ENCODE results near the gene GAPT.

The GAPT gene

DNA sequence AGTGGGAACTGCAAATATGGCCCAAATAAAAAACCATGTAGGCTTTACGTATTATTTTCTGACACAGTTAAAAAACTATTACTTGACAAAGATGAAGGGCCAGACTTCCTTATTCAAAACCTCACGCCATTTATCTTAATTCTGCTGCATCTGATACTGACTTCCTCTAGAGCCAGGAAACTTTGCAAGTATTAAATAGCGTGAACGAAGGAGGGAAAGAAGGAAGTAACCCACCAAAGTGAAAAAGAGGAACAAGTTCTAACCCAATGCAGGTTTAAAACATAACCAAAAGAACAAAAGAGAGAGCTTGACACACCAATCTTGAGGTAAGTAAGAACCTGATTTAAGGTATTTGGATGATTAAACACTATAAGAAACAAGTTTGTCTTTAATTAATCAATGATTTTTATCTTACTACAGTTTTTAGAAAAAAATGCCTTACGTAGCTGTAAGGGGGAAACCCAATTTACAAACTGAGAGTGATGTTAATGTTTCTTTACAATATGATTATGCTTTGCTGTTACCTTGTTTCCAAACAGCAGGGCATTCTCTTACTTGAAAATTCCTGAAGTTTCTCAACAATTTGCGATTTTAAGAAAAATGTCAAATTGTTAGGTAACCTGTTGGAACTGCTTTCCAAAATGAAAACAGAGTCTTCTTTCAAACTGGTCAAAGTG lies at the start of gene GAPT:
Gene GAPT, plus strand, starts transcription at position 220 of the 677 bp plus-strand sequence. CDS start 3,102 bp downstream, outside the sequence.
- DNase-seq (ENCODE audit: low read depth): no peak
- TF ChIP-seq, protein P1, sequence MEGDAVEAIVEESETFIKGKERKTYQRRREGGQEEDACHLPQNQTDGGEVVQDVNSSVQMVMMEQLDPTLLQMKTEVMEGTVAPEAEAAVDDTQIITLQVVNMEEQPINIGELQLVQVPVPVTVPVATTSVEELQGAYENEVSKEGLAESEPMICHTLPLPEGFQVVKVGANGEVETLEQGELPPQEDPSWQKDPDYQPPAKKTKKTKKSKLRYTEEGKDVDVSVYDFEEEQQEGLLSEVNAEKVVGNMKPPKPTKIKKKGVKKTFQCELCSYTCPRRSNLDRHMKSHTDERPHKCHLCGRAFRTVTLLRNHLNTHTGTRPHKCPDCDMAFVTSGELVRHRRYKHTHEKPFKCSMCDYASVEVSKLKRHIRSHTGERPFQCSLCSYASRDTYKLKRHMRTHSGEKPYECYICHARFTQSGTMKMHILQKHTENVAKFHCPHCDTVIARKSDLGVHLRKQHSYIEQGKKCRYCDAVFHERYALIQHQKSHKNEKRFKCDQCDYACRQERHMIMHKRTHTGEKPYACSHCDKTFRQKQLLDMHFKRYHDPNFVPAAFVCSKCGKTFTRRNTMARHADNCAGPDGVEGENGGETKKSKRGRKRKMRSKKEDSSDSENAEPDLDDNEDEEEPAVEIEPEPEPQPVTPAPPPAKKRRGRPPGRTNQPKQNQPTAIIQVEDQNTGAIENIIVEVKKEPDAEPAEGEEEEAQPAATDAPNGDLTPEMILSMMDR (IDR thresholded peaks at IDR 0.05; ENCODE audit: insufficient read depth, low read depth, low read length, missing control alignments): no peak
- no peak within 1 kb of the TSS for H3K4me3 ChIP-seq (ENCODE audit: low read depth, low read length)

DNA sequence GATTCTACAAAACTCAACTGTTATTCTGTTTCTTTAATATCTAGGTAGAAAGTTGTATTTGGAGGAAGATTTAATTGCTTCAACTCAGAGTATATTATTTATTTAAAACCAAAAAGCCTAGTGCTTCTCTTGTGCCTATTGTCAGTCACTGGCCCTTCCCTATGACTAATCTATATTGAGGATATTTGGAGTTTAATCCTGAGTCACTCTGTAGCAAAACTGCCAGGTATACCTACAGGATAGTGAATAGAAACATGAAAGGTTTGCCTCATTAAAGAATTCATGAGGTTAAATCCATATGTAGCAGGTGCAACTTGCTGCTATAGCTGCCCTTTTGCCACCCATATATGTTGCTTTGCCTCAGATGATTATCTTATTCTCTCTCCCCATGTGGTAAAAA lies 46.4 kb upstream of the GAPT start:
- TF ChIP-seq, protein P1 (IDR thresholded peaks at IDR 0.05; ENCODE audit: insufficient read depth, low read depth, low read length, missing control alignments): no peak
- no peak overlapping the region for H3K4me3 ChIP-seq (ENCODE audit: low read depth, low read length)
- DNase-seq (ENCODE audit: low read depth): no peak

GRCh38 chr5:58446024-58446423 lies 45.2 kb upstream of the GAPT start:
- DNase-seq (ENCODE audit: low read depth): no peak
- TF ChIP-seq, protein P1 (IDR thresholded peaks at IDR 0.05; ENCODE audit: insufficient read depth, low read depth, low read length, missing control alignments): no peak
- no peak overlapping the region for H3K4me3 ChIP-seq (ENCODE audit: low read depth, low read length)

GRCh38 chr5:58447226-58447625 lies 44.0 kb upstream of the GAPT start:
- DNase-seq (ENCODE audit: low read depth): no peak
- TF ChIP-seq, protein P1 (IDR thresholded peaks at IDR 0.05; ENCODE audit: insufficient read depth, low read depth, low read length, missing control alignments): no peak
- H3K4me3 ChIP-seq (ENCODE audit: low read depth, low read length): no peak overlapping the region

- DNase-seq (ENCODE audit: low read depth): no peak
- no peak overlapping the region for H3K4me3 ChIP-seq (ENCODE audit: low read depth, low read length)
- TF ChIP-seq, protein P1 (IDR thresholded peaks at IDR 0.05; ENCODE audit: insufficient read depth, low read depth, low read length, missing control alignments): no peak
Observed at GRCh38 chr5:58450018-58450417, 41.2 kb upstream of the GAPT start.

- no peak overlapping the region for H3K4me3 ChIP-seq (ENCODE audit: low read depth, low read length)
- DNase-seq (ENCODE audit: low read depth): no peak
- TF ChIP-seq, protein P1 (IDR thresholded peaks at IDR 0.05; ENCODE audit: insufficient read depth, low read depth, low read length, missing control alignments): no peak
Observed at GRCh38 chr5:58450811-58451629, 40.2 kb upstream of the GAPT start.
